Hindlimb muscle (tissue), 1 donor: ENCODE data around the gene EFNA5. TPM values are rescaled to one million over a fixed set of nuclear protein-coding genes. Genes with fewer than 3 reads are reported as not detected.
"Not testable (repeated sequence)": the region's sequence is repeated elsewhere in the genome, so short reads cannot be mapped to it uniquely, and the experiment has no call there.

ENCODE experiments used
- DNase-seq: peaks from one replicate; pipeline ENCODE4 v3.0.0-alpha.2; 2013
- polyA plus RNA-seq: library from polyadenylated mRNA; unstranded; fragments of 120-200 nt; gene quantifications from one replicate; pipeline ENCODE4 v1.2.1, GENCODE V29; 2013; ENCODE audit not compliant: insufficient read length

EFNA5 gene
- polyA plus RNA-seq, 1 donor, result 4.7 TPM

GRCh38 chr5:107364443-107365319 is 306.1 kb downstream of the EFNA5 start:
- no peak for DNase-seq

- DNase-seq, result no peak
Observed at GRCh38 chr5:107363768-107364167, 307.0 kb downstream of the EFNA5 start.

- no peak for DNase-seq
Observed at GRCh38 chr5:107361945-107362344, 308.8 kb downstream of the EFNA5 start.

GRCh38 chr5:107359916-107360234 is 310.9 kb downstream of the EFNA5 start:
- DNase-seq, result no peak

GRCh38 chr5:107359033-107359915 is 311.5 kb downstream of the EFNA5 start:
- DNase-seq, result no peak

GRCh38 chr5:107356891-107357290 is 313.8 kb downstream of the EFNA5 start:
- no peak for DNase-seq

GRCh38 chr5:107352576-107352975 is 318.2 kb downstream of the EFNA5 start:
- no peak for DNase-seq

GRCh38 chr5:107346580-107346979 is 324.2 kb downstream of the EFNA5 start:
- DNase-seq, result not testable (repeated sequence)

- DNase-seq, result no peak
Observed at GRCh38 chr5:107342371-107342770, 328.4 kb downstream of the EFNA5 start.

- DNase-seq, result no peak
Observed at GRCh38 chr5:107341376-107342084, 329.2 kb downstream of the EFNA5 start.

- no peak for DNase-seq
Observed at GRCh38 chr5:107340631-107341030, 330.1 kb downstream of the EFNA5 start.

GRCh38 chr5:107338335-107338734 is 332.4 kb downstream of the EFNA5 start:
- no peak for DNase-seq

- DNase-seq, result no peak
Observed at GRCh38 chr5:107337281-107337680, 333.5 kb downstream of the EFNA5 start.

- DNase-seq, result no peak
Observed at GRCh38 chr5:107331882-107332281, 338.9 kb downstream of the EFNA5 start.

GRCh38 chr5:107331312-107331711 is 339.4 kb downstream of the EFNA5 start:
- DNase-seq, result no peak

- DNase-seq, result no peak
Observed at GRCh38 chr5:107330903-107331302, 339.8 kb downstream of the EFNA5 start.

GRCh38 chr5:107329850-107330249 is 340.9 kb downstream of the EFNA5 start:
- DNase-seq, result no peak
